Skeletal muscle satellite cell (primary cell): ENCODE measurements around the gene ATP11A.
"Not testable (repeated sequence)": the region's sequence is repeated elsewhere in the genome, so short reads cannot be mapped to it uniquely, and the experiment has no call there.

Experiments used
- H3K27me3 ChIP-seq: 2 replicates; pipeline ENCODE4 v1.7.0; 2013; ENCODE audit warnings: low read length; ENCODE audit not compliant: control insufficient read depth, insufficient read depth
- H3K36me3 ChIP-seq: 2 replicates; pipeline ENCODE4 v1.7.0; 2013; ENCODE audit warnings: mild to moderate bottlenecking, control low read depth, low read length; ENCODE audit not compliant: insufficient read depth
- H3K4me1 ChIP-seq: 2 replicates; pipeline ENCODE4 v1.7.0; 2013; ENCODE audit warnings: low read length; ENCODE audit not compliant: control insufficient read depth, insufficient read depth
- H3K4me2 ChIP-seq: 2 replicates; pipeline ENCODE4 v1.7.0; 2013; ENCODE audit warnings: mild to moderate bottlenecking, low read length
- H3K4me3 ChIP-seq: 2 replicates; pipeline ENCODE4 v1.7.0; 2013; ENCODE audit warnings: low read length
- H3K9ac ChIP-seq: 2 replicates; pipeline ENCODE4 v1.7.0; 2013; ENCODE audit warnings: mild to moderate bottlenecking, low read depth, low read length, moderate library complexity
- H3K9me3 ChIP-seq: replicated peaks from 2 replicates; pipeline ENCODE4 v1.7.0; 2013; ENCODE audit warnings: mild to moderate bottlenecking, control low read depth, low read length

ATP11A gene

GRCh38 chr13:112839356-112840105 lies 149.7 kb downstream of the ATP11A start:
- no peaks in the 10 kb centered on the region for H3K27me3 ChIP-seq
- H3K4me1 ChIP-seq: peaks cover 8% of the 10 kb centered on the region
- no peaks in the 10 kb centered on the region for H3K9me3 ChIP-seq
- no peak overlapping the region for H3K4me2 ChIP-seq
- no peak overlapping the region for H3K4me3 ChIP-seq
- H3K36me3 ChIP-seq: no peaks in the 10 kb centered on the region
- no peak overlapping the region for H3K9ac ChIP-seq

GRCh38 chr13:112840472-112841302 lies 150.8 kb downstream of the ATP11A start:
- Histone ChIP-seq H3K4me1 (peaks cover 8% of the 10 kb centered on the region), H3K27me3 (no peaks in the 10 kb centered on the region), H3K9ac (no peak overlapping the region), H3K36me3 (no peaks in the 10 kb centered on the region), H3K9me3 (no peaks in the 10 kb centered on the region), H3K4me3 (no peak overlapping the region), H3K4me2 (no peak overlapping the region)

- H3K4me1 ChIP-seq, H3K4me3 ChIP-seq, H3K9me3 ChIP-seq, H3K9ac ChIP-seq, H3K36me3 ChIP-seq, H3K4me2 ChIP-seq, H3K27me3 ChIP-seq: not testable (repeated sequence)
These were observed 151.6 kb downstream of the ATP11A start for GRCh38 chr13:112841303-112842015.

GRCh38 chr13:112842343-112842856 lies 152.6 kb downstream of the ATP11A start:
- H3K9me3 ChIP-seq: no peaks in the 10 kb centered on the region
- peak overlapping the region; percentile 68 for H3K4me2 ChIP-seq
- H3K4me1 ChIP-seq: peaks cover 8% of the 10 kb centered on the region
- no peak overlapping the region for H3K9ac ChIP-seq
- no peaks in the 10 kb centered on the region for H3K36me3 ChIP-seq
- H3K27me3 ChIP-seq: no peaks in the 10 kb centered on the region
- H3K4me3 ChIP-seq: peak overlapping the region; percentile 10

GRCh38 chr13:112842931-112843391 lies 153.1 kb downstream of the ATP11A start:
- H3K4me1 ChIP-seq: peaks cover 8% of the 10 kb centered on the region
- no peak overlapping the region for H3K4me3 ChIP-seq
- H3K4me2 ChIP-seq: peak overlapping the region; percentile 68
- no peak overlapping the region for H3K9ac ChIP-seq
- H3K27me3 ChIP-seq: no peaks in the 10 kb centered on the region
- no peaks in the 10 kb centered on the region for H3K36me3 ChIP-seq
- H3K9me3 ChIP-seq: no peaks in the 10 kb centered on the region

GRCh38 chr13:112843392-112844111 lies 153.7 kb downstream of the ATP11A start:
- Histone ChIP-seq H3K27me3 (no peaks in the 10 kb centered on the region), H3K9ac (no peak overlapping the region), H3K4me3 (no peak overlapping the region), H3K9me3 (no peaks in the 10 kb centered on the region), H3K4me1 (peaks cover 8% of the 10 kb centered on the region), H3K4me2 (no peak overlapping the region), H3K36me3 (no peaks in the 10 kb centered on the region)

GRCh38 chr13:112844411-112844810 lies 154.6 kb downstream of the ATP11A start:
- no peaks in the 10 kb centered on the region for H3K36me3 ChIP-seq
- no peaks in the 10 kb centered on the region for H3K27me3 ChIP-seq
- H3K4me1 ChIP-seq: peaks cover 6% of the 10 kb centered on the region
- H3K9me3 ChIP-seq: no peaks in the 10 kb centered on the region
- no peak overlapping the region for H3K9ac ChIP-seq
- no peak overlapping the region for H3K4me3 ChIP-seq
- H3K4me2 ChIP-seq: no peak overlapping the region

GRCh38 chr13:112844879-112845278 lies 155.0 kb downstream of the ATP11A start:
- Histone ChIP-seq H3K36me3 (no peaks in the 10 kb centered on the region), H3K4me1 (peaks cover 5% of the 10 kb centered on the region), H3K9ac (no peak overlapping the region), H3K4me2 (no peak overlapping the region), H3K27me3 (no peaks in the 10 kb centered on the region), H3K9me3 (no peaks in the 10 kb centered on the region), H3K4me3 (no peak overlapping the region)

GRCh38 chr13:112845511-112846144 lies 155.8 kb downstream of the ATP11A start:
- H3K4me3 ChIP-seq: no peak overlapping the region
- H3K4me2 ChIP-seq: no peak overlapping the region
- no peaks in the 10 kb centered on the region for H3K9me3 ChIP-seq
- no peak overlapping the region for H3K9ac ChIP-seq
- H3K4me1 ChIP-seq: peaks cover 5% of the 10 kb centered on the region
- no peaks in the 10 kb centered on the region for H3K27me3 ChIP-seq
- no peaks in the 10 kb centered on the region for H3K36me3 ChIP-seq

GRCh38 chr13:112846411-112847115 lies 156.7 kb downstream of the ATP11A start:
- no peak overlapping the region for H3K4me2 ChIP-seq
- no peak overlapping the region for H3K9ac ChIP-seq
- no peaks in the 10 kb centered on the region for H3K9me3 ChIP-seq
- H3K4me1 ChIP-seq: peaks cover 5% of the 10 kb centered on the region
- no peak overlapping the region for H3K4me3 ChIP-seq
- no peaks in the 10 kb centered on the region for H3K27me3 ChIP-seq
- H3K36me3 ChIP-seq: no peaks in the 10 kb centered on the region
